Right forelimb (tissue), 1 donor: ENCODE data around the gene NKIRAS2.

ENCODE experiments used
- DNase-seq: peaks from one replicate; pipeline ENCODE4 v3.0.0-alpha.2; 2018

NKIRAS2 gene

GRCh38 chr17:42059815-42060214 is 39.9 kb downstream of the NKIRAS2 start:
- DNase-seq, result no peak

- no peak for DNase-seq
Observed at GRCh38 chr17:42060231-42060630, 40.3 kb downstream of the NKIRAS2 start.

GRCh38 chr17:42061646-42062487 is 42.0 kb downstream of the NKIRAS2 start:
- no peak for DNase-seq

GRCh38 chr17:42062681-42063080 is 42.8 kb downstream of the NKIRAS2 start:
- DNase-seq, result no peak

- DNase-seq, result no peak
Observed at GRCh38 chr17:42065201-42065600, 45.3 kb downstream of the NKIRAS2 start.

- DNase-seq, result peak; percentile 76
Observed at GRCh38 chr17:42067371-42068091, 47.6 kb downstream of the NKIRAS2 start.

GRCh38 chr17:42068979-42069378 is 49.1 kb downstream of the NKIRAS2 start:
- DNase-seq, result no peak

GRCh38 chr17:42071810-42072209 is 51.9 kb downstream of the NKIRAS2 start:
- no peak for DNase-seq

- no peak for DNase-seq
Observed at GRCh38 chr17:42072323-42073187, 52.7 kb downstream of the NKIRAS2 start.
